Measurements from ENCODE around the gene LYST. TPM values are rescaled to one million over a fixed set of nuclear protein-coding genes. Genes with fewer than 3 reads are reported as not detected.

The LYST gene
- total and polyA plus RNA-seq, 2 of the 4 experiments (the other 2 are of a cell fraction) = 2.2 to 7.2 TPM

DNA sequence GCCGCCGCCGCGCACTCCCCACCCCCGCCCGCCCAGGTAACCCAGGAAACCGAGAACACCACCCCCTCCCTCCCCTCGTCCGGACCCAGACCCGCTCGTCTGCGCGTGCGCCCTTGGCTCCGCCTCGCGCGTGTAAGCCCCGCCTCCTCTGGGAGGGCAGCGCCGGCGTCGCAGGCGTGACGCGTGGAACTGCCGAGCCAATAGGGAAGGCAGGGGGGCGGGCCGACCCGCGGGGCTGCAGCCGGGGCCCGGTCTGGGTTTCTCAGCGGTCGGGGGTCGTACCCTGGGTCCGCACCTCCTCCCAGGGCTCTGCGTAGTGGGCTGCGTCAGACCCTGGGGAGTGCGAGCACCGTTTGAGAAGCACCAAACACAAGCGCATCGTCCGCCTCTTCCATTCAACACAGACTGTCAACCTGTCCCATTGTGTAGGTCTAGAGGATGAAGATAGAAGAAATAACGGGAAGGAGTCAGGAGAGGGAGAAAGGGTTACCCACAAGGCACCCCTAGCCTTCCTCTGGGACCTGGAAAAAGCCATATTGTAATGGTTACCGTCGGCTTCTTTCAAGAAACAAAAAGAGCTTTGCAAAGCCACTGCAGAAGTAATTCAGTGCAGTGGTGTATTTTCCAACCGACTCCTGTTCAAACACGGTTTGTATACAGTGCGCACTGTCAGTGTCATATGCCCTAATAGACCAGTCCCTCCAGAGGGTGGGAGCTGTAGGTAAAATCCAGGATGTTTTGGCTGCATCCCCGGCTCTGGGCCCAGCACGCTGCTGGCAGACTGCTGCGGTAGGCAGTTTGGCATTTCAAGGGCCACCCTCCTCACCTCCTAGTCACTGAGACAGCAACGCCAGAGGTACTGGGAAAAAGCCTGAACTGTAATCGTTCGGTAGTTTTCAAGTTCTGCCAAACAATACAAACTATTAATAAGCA is 473 bp upstream of the LYST start:
- Histone ChIP-seq H3K4me3 (ENCODE audit: insufficient read depth, low read depth, low read length) (peak overlapping the region; percentile 92), H3K56ac (ENCODE audit: extremely low read depth, insufficient read depth, low read length) (peak overlapping the region; percentile 63; the same call in 1 of the 2 replicates), H3K4me2 (ENCODE audit: low read depth, low read length) (peak overlapping the region; percentile 91), H2BK20ac (ENCODE audit: low read depth, low read length) (no peak overlapping the region), H3K9ac (ENCODE audit: low read depth, low read length) (peak overlapping the region; percentile 93), H3K4ac (ENCODE audit: low read depth, low read length) (peak overlapping the region; percentile 94), H2AK5ac (ENCODE audit: low read depth, low read length) (0 out of 2 replicates have a peak overlapping the region, but pooled peaks have one; percentile 40), H3K36me3 (ENCODE audit: control insufficient read depth, insufficient read depth, low read length) (no peaks in the 10 kb centered on the region), H3K23ac (ENCODE audit: low read depth, low read length) (peak overlapping the region; percentile 70), H3K14ac (replicated peaks; ENCODE audit: low read depth, low read length) (peak overlapping the region; percentile 97), H3K27me3 (ENCODE audit: control insufficient read depth, insufficient read depth, low read length) (no peaks in the 10 kb centered on the region), H4K8ac (ENCODE audit: low read depth in 2 of 2, low read length in 2 of 2) (peak overlapping the region; percentile 93 to 99), H3K27ac (ENCODE audit: insufficient read depth, low read length) (peak overlapping the region; percentile 86), H4K5ac (ENCODE audit: low read depth, low read length) (peak overlapping the region; percentile 92), H2BK15ac (ENCODE audit: low read depth, low read length) (peak overlapping the region; percentile 68; the same call in 1 of the 3 replicates), H2BK120ac (ENCODE audit: low read depth, low read length) (peak overlapping the region; percentile 66), H3K9me3 (ENCODE audit: control insufficient read depth, insufficient read depth, low read length) (no peaks in the 10 kb centered on the region), H2AFZ (replicated peaks; ENCODE audit: low read length, poor library complexity) (peak overlapping the region; percentile 99), H3K9me1 (ENCODE audit: insufficient read depth, low read length) (peaks cover 6% of the 10 kb centered on the region; the same call in 1 of the 2 replicates), H4K91ac (ENCODE audit: insufficient read depth, low read depth, low read length) (peak overlapping the region; percentile 96), H3K4me1 (ENCODE audit: control insufficient read depth, insufficient read depth, low read length) (peaks cover 5% of the 10 kb centered on the region; the same call in 1 of the 2 replicates), H2BK5ac (ENCODE audit: low read depth, low read length, poor library complexity, severe bottlenecking) (peak overlapping the region; percentile 90), H4K20me1 (ENCODE audit: insufficient read depth, low read length) (no peaks in the 10 kb centered on the region; the same call in 1 of the 2 replicates), H3K18ac (ENCODE audit: low read depth, low read length) (peak overlapping the region; percentile 75), H3K79me1 (ENCODE audit: low read depth in 1 of 2, low read length in 2 of 2) (peaks cover 11 to 29% of the 10 kb centered on the region in 2 experiments), H2AK9ac (replicated peaks; ENCODE audit: low read depth, low read length, poor library complexity) (peak overlapping the region; percentile 61)
- BruUV-seq (replicated peaks) = no TSS peak
- dilution Hi-C loops (cut with HindIII; ENCODE audit: low sequenced_read_pairs, unreplicated experiment) (no loop called here), in situ Hi-C loops (cut with MboI; ENCODE audit: low sequenced_read_pairs) (no loop called here), intact Hi-C loops (cut with micrococcal nuclease) (loop anchor here (1.0 to 2.0 kb wide), 2 partner anchors 104 to 198 kb away; partner anchors contain the start of gene NID1)
- POLR2A ChIA-PET (ENCODE audit: unreplicated experiment) = interaction anchor here (1.0 kb wide), 1 partner anchor 50 kb away, joined by 3 read pairs; no protein-coding TSS in a partner anchor
- ATAC-seq (ENCODE audit: low read depth) = peak; percentile 97
- peak; percentile 90 for DNase-seq
- 0% methylated on average over 22 of the region's 56 CpGs; no CpG with 5 or more reads in 1 of the 2 experiments for WGBS, 2 experiments (ENCODE audit: extremely low coverage in 2 of 2, insufficient read length in 1 of 2)
- CTCF ChIA-PET = interaction anchor here (1.1 to 2.2 kb wide), 4 partner anchors 9 to 138 kb away, joined by 3 to 27 read pairs (median 5); no protein-coding TSS in a partner anchor
- TF ChIP-seq, protein P1, sequence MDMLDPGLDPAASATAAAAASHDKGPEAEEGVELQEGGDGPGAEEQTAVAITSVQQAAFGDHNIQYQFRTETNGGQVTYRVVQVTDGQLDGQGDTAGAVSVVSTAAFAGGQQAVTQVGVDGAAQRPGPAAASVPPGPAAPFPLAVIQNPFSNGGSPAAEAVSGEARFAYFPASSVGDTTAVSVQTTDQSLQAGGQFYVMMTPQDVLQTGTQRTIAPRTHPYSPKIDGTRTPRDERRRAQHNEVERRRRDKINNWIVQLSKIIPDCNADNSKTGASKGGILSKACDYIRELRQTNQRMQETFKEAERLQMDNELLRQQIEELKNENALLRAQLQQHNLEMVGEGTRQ (IDR thresholded peaks at IDR 0.05; ENCODE audit: low read depth, low read length) = no peak
- TF ChIP-seq NFE2L2 (IDR thresholded peaks at IDR 0.05; ENCODE audit: low read depth, low read length) (no peak), MXI1 (IDR thresholded peaks at IDR 0.05; ENCODE audit: borderline replicate concordance, low read depth, low read length) (no peak), POLR2A (IDR thresholded peaks at IDR 0.05; ENCODE audit: low read depth, low read length) (peak; percentile 48), CEBPB (IDR thresholded peaks at IDR 0.05; ENCODE audit: low read depth, low read length) (no peak), RAD21 (IDR thresholded peaks at IDR 0.05; ENCODE audit: low read length) (no peak), MAZ (IDR thresholded peaks at IDR 0.05; ENCODE audit: borderline replicate concordance, low read depth, low read length) (peak; percentile 32; the same call in 1 of the 2 replicates), RFX5 (IDR thresholded peaks at IDR 0.05; ENCODE audit: low read depth, low read length) (no peak), BHLHE40 (IDR thresholded peaks at IDR 0.05; ENCODE audit: low read depth, low read length) (peak; percentile 8; the same call in 1 of the 2 replicates), FOS (IDR thresholded peaks at IDR 0.05; ENCODE audit: low read depth, low read length) (no peak)
- TF ChIP-seq, protein P2, sequence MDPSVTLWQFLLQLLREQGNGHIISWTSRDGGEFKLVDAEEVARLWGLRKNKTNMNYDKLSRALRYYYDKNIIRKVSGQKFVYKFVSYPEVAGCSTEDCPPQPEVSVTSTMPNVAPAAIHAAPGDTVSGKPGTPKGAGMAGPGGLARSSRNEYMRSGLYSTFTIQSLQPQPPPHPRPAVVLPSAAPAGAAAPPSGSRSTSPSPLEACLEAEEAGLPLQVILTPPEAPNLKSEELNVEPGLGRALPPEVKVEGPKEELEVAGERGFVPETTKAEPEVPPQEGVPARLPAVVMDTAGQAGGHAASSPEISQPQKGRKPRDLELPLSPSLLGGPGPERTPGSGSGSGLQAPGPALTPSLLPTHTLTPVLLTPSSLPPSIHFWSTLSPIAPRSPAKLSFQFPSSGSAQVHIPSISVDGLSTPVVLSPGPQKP (IDR thresholded peaks at IDR 0.05; ENCODE audit: borderline replicate concordance, low read depth, low read length) = no peak
- TF ChIP-seq, protein P3, sequence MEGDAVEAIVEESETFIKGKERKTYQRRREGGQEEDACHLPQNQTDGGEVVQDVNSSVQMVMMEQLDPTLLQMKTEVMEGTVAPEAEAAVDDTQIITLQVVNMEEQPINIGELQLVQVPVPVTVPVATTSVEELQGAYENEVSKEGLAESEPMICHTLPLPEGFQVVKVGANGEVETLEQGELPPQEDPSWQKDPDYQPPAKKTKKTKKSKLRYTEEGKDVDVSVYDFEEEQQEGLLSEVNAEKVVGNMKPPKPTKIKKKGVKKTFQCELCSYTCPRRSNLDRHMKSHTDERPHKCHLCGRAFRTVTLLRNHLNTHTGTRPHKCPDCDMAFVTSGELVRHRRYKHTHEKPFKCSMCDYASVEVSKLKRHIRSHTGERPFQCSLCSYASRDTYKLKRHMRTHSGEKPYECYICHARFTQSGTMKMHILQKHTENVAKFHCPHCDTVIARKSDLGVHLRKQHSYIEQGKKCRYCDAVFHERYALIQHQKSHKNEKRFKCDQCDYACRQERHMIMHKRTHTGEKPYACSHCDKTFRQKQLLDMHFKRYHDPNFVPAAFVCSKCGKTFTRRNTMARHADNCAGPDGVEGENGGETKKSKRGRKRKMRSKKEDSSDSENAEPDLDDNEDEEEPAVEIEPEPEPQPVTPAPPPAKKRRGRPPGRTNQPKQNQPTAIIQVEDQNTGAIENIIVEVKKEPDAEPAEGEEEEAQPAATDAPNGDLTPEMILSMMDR (conservative IDR thresholded peaks at IDR 0.05; ENCODE audit: low read depth, low read length) = no peak

Data from IMR-90 (cell line).